Keratinocyte (primary cell): ENCODE data around the gene BNIP5. TPM values are rescaled to one million over a fixed set of nuclear protein-coding genes. Genes with fewer than 3 reads are reported as not detected.

Source experiments
- DNase-seq: peaks from one replicate; pipeline ENCODE4 v3.0.0-alpha.2; 2011; ENCODE audit warnings: low read depth, missing footprints, low spot score
- FAIRE-seq: peaks from 2 replicates; lab custom pipeline; 2011; peaks lifted over from hg19 to GRCh38; lab: Jason Lieb, UNC
- H2AFZ ChIP-seq: 2 replicates; pipeline ENCODE4 v1.6.0; 2012; ENCODE audit warnings: low read length, control low read depth, inconsistent platforms; ENCODE audit not compliant: control insufficient read depth
- H3K27ac ChIP-seq: 2 replicates; pipeline ENCODE4 v1.5.1; 2011; ENCODE audit warnings: low read length; ENCODE audit not compliant: control insufficient read depth, insufficient read depth
- H3K27me3 ChIP-seq: 3 replicates; pipeline ENCODE4 v1.6.0; 2011; ENCODE audit warnings: low read length; ENCODE audit not compliant: control insufficient read depth, insufficient read depth; ENCODE audit errors: extremely low read depth
- H3K36me3 ChIP-seq, 2 experiments: 2 replicates in 1 of 2; 3 replicates in 1 of 2; pipeline ENCODE4 v1.5.1; 2011; ENCODE audit warnings: low read length in 2 of 2, mild to moderate bottlenecking in 1 of 2; ENCODE audit not compliant: control insufficient read depth in 2 of 2, insufficient read depth in 2 of 2; ENCODE audit errors: extremely low read depth in 1 of 2
- H3K4me1 ChIP-seq: 3 replicates; pipeline ENCODE4 v1.5.1; 2011; ENCODE audit warnings: low read length; ENCODE audit not compliant: control insufficient read depth, insufficient read depth; ENCODE audit errors: extremely low read depth
- H3K4me2 ChIP-seq: 3 replicates; pipeline ENCODE4 v1.6.0; 2011; ENCODE audit warnings: low read depth, low read length; ENCODE audit not compliant: control insufficient read depth, insufficient read depth; ENCODE audit errors: extremely low read depth
- H3K4me3 ChIP-seq, 3 experiments: fragments of 200-600 bp in 1 of 3; sonication (generic) in 1 of 3; 2 replicates in 2 of 3; 3 replicates in 1 of 3; pipeline ENCODE4 v1.5.1; 2011 to 2016; ENCODE audit warnings: low read length in 3 of 3, mild to moderate bottlenecking in 3 of 3, control low read depth in 2 of 3, inconsistent platforms in 1 of 3, low read depth in 1 of 3, mixed read lengths in 1 of 3, mixed run types in 1 of 3, moderate library complexity in 1 of 3; ENCODE audit not compliant: control insufficient read depth in 2 of 3, insufficient read depth in 2 of 3; ENCODE audit errors: extremely low read depth in 1 of 3
- H3K79me2 ChIP-seq: 2 replicates; pipeline ENCODE4 v1.6.0; 2012; ENCODE audit warnings: low read length; ENCODE audit not compliant: control insufficient read depth, insufficient read depth
- H3K9ac ChIP-seq: 3 replicates; pipeline ENCODE4 v1.6.0; 2011; ENCODE audit warnings: low read length; ENCODE audit not compliant: control insufficient read depth, insufficient read depth; ENCODE audit errors: extremely low read depth
- H3K9me1 ChIP-seq: 3 replicates; pipeline ENCODE4 v1.6.0; 2011; ENCODE audit warnings: low read length; ENCODE audit not compliant: control insufficient read depth, insufficient read depth; ENCODE audit errors: extremely low read depth
- H3K9me3 ChIP-seq: 2 replicates; pipeline ENCODE4 v1.5.1; 2012; ENCODE audit warnings: low read depth, low read length; ENCODE audit not compliant: control insufficient read depth
- H4K20me1 ChIP-seq: 3 replicates; pipeline ENCODE4 v1.6.0; 2011; ENCODE audit warnings: low read length; ENCODE audit not compliant: control insufficient read depth, insufficient read depth; ENCODE audit errors: extremely low read depth
- CTCF ChIP-seq, 3 experiments: IDR thresholded peaks in 1 of 3; conservative IDR thresholded peaks in 1 of 3; optimal IDR thresholded peaks in 1 of 3; 2 replicates in 2 of 3; 3 replicates in 1 of 3; pipeline versions ENCODE3 to v1.5.1; 2011; ENCODE audit warnings: low read length in 3 of 3, mild to moderate bottlenecking in 3 of 3, moderate library complexity in 2 of 3, control low read depth in 1 of 3, inconsistent platforms in 1 of 3; ENCODE audit not compliant: insufficient read depth in 2 of 3; ENCODE audit errors: extremely low read depth in 1 of 3
- EZH2 ChIP-seq: IDR thresholded peaks from one replicate; pipeline ENCODE4 v1.6.1; 2012; ENCODE audit warnings: inconsistent platforms, mild to moderate bottlenecking, low read length, moderate library complexity
- dilution Hi-C: fragments of 300-500 bp; cut with MboI; formaldehyde crosslinking; loops from one replicate; pipeline ENCODE4 v1.7.0; 2020; ENCODE audit warnings: low sequenced_read_pairs; ENCODE audit not compliant: extremely low pct_ligation_motif_present
- polyA minus RNA-seq, 3 experiments: library from RNA; depleted of rRNA, polyadenylated mRNA; stranded (reverse); fragments of >200 nt; gene quantifications; 1 replicate in 1 of 3; 2 replicates in 1 of 3; 3 replicates in 1 of 3; pipeline ENCODE4 v1.2.3, GENCODE V29; 2011
- polyA plus RNA-seq, 5 experiments: library from polyadenylated mRNA; depleted of rRNA in 3 of 5; stranded (reverse) in 3 of 5; stranded (forward) in 1 of 5; unstranded in 1 of 5; fragments of >200 nt; gene quantifications; 1 replicate in 1 of 5; 2 replicates in 3 of 5; 3 replicates in 1 of 5; pipeline versions ENCODE4 v1.2.1 to v1.2.3, GENCODE V29; 2011 to 2012; ENCODE audit warnings: missing spikeins in 2 of 5, low read depth in 1 of 5, low replicate concordance in 1 of 5

Gene BNIP5, protein sequence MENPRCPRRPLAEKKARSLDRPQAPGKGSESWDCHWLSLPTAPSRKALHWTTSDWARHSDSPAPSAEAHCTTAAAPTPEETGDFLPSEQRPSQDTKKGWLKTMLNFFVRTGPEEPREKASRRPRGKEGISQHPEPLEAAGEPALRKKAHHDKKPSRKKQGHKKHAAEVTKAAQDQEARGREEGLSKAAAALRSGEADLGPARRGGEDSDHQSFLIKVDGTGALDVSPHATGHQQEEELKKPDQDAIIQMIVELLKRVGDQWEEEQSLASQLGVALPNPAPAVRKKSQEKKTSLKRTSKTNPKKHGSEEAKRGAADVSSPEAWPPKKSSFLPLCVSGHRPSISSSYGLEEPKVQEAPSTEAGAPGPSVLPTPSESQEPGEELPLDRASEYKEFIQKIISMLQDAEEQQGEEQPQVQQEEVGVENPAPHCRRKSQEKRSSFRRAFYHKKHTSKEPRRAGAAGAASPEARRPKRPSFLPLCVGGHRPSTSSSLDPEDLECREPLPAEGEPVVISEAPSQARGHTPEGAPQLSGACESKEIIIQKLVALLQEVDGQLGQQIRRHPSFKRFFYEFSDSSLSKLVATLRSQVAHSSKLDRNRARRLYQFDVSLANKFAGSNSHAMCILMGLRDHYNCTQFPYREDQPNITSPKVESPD
- polyA plus RNA-seq (not detected in 3 replicates), polyA minus RNA-seq (not detected in 3 replicates)
- polyA plus RNA-seq (2011; ENCODE audit: low read depth) = not detected
- not detected in 2 replicates for polyA plus RNA-seq (2011; cell fraction: cytosol; rRNA removed)
- polyA plus RNA-seq (2011; cell fraction: nucleus; rRNA removed) = not detected in 2 replicates
- polyA plus RNA-seq (2012; ENCODE audit: low replicate concordance) = 0.20 TPM in 1 of 2 replicates, not detected in the other
- not detected for polyA minus RNA-seq (2011; cell fraction: cytosol; rRNA and poly(A)+ RNA removed)
- not detected in 2 replicates for polyA minus RNA-seq (2011; cell fraction: nucleus; rRNA and poly(A)+ RNA removed)

- DNase-seq (no peak), FAIRE-seq (no peak)
- Histone ChIP-seq H3K9me3 (no peaks in the 10 kb centered on the region), H3K4me1 (peaks cover 5% of the 10 kb centered on the region), H3K9me1 (no peaks in the 10 kb centered on the region), H3K79me2 (no peaks in the 10 kb centered on the region), H3K9ac (no peak within 1 kb of the TSS), H3K27me3 (peaks cover 41% of the 10 kb centered on the region), H4K20me1 (no peaks in the 10 kb centered on the region), H3K36me3 (no peaks in the 10 kb centered on the region), H3K4me3 (no peak within 1 kb of the TSS), H2AFZ (no peak within 1 kb of the TSS), H3K4me2 (no peak within 1 kb of the TSS), H3K27ac (no peak within 1 kb of the TSS)
- dilution Hi-C loops = no loop called here
- no peak for TF ChIP-seq EZH2
- no peak for TF ChIP-seq CTCF (optimal IDR thresholded peaks at IDR 0.05 in 1 of 3, IDR thresholded peaks at IDR 0.05 in 1 of 3, conservative IDR thresholded peaks at IDR 0.05 in 1 of 3; ENCODE audit: extremely low read depth in 1 of 3, insufficient read depth in 2 of 3, low read length in 3 of 3)
Measured at GRCh38 chr6:36336779-36337241, at the start of gene BNIP5. Gene BNIP5, minus strand, starts transcription at chr6:36336888. Its CDS starts 6,198 bp downstream, at chr6:36330690.

DNA sequence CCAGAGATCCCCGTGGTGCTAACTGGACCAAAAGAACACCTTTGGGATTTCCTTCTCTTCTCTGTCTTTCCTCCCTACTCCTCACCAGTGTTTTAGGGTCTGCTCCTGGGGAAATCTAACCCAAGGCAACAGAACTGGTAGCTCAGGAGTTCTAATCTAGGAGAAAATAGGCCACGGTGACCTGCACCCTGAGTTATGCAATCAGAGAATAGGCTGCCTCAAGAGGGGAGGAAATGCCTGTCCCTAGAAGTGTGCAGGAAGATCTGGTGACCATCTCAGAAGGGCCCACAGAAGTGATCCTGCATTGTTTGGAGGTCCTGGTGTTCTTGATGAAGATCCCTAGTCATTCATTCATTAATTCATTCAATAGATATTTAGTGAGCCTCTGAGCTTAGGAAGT lies 47.4 kb upstream of the BNIP5 start:
- dilution Hi-C loops = no loop called here
- Histone ChIP-seq H3K9me3 (no peaks in the 10 kb centered on the region), H3K9ac (no peak overlapping the region), H3K4me3 (no peak overlapping the region), H3K27me3 (peaks cover 16% of the 10 kb centered on the region), H3K79me2 (no peaks in the 10 kb centered on the region), H3K4me1 (peaks cover 12% of the 10 kb centered on the region), H3K9me1 (no peaks in the 10 kb centered on the region), H2AFZ (no peak overlapping the region), H3K4me2 (no peak overlapping the region), H4K20me1 (no peaks in the 10 kb centered on the region), H3K36me3 (no peaks in the 10 kb centered on the region), H3K27ac (no peak overlapping the region)
- TF ChIP-seq CTCF (optimal IDR thresholded peaks at IDR 0.05 in 1 of 3, IDR thresholded peaks at IDR 0.05 in 1 of 3, conservative IDR thresholded peaks at IDR 0.05 in 1 of 3; ENCODE audit: extremely low read depth in 1 of 3, insufficient read depth in 2 of 3, low read length in 3 of 3) (no peak), EZH2 (no peak)
- DNase-seq (no peak), FAIRE-seq (no peak)
